Type B pancreatic cell (in vitro differentiated cells): ENCODE measurements around the gene VSTM4. TPM values are rescaled to one million over a fixed set of nuclear protein-coding genes. Genes with fewer than 3 reads are reported as not detected.

Experiments
- DNase-seq: peaks from one replicate; pipeline ENCODE4 v3.0.0; 2021; ENCODE audit warnings: mixed read lengths; ENCODE audit not compliant: unreplicated experiment; ENCODE audit errors: extremely low spot score
- H3K27ac Mint-ChIP-seq: 2 replicates; pipeline ENCODE4 v1.8.0; 2021; ENCODE audit warnings: mild to moderate bottlenecking, mixed read lengths
- H3K27me3 Mint-ChIP-seq: 2 replicates; pipeline ENCODE4 v1.8.0; 2021; ENCODE audit warnings: mixed read lengths
- H3K36me3 Mint-ChIP-seq: 2 replicates; pipeline ENCODE4 v1.8.0; 2021; ENCODE audit warnings: mixed read lengths
- H3K4me1 Mint-ChIP-seq: one replicate; pipeline ENCODE4 v1.8.0; 2021; ENCODE audit warnings: mixed read lengths; ENCODE audit not compliant: unreplicated experiment
- H3K4me3 Mint-ChIP-seq: 2 replicates; pipeline ENCODE4 v1.8.0; 2021; ENCODE audit warnings: mild to moderate bottlenecking, mixed read lengths
- H3K9me3 Mint-ChIP-seq: 2 replicates; pipeline ENCODE4 v1.8.0; 2021; ENCODE audit warnings: mixed read lengths
- total RNA-seq: library from RNA; stranded (reverse); gene quantifications from 2 replicates; pipeline ENCODE4 v1.2.1, GENCODE V29; 2021; ENCODE audit warnings: low replicate concordance
- TF ChIP-seq, protein P1 (sequence below): fragments of 200-600 bp; sonication (generic); conservative IDR thresholded peaks from 2 replicates; pipeline ENCODE4 v1.5.0; 2021; ENCODE audit warnings: antibody characterized with exemption, mild to moderate bottlenecking

VSTM4 gene
- total RNA-seq, 1 donor from 2014 or later = 2.6 TPM

DNA sequence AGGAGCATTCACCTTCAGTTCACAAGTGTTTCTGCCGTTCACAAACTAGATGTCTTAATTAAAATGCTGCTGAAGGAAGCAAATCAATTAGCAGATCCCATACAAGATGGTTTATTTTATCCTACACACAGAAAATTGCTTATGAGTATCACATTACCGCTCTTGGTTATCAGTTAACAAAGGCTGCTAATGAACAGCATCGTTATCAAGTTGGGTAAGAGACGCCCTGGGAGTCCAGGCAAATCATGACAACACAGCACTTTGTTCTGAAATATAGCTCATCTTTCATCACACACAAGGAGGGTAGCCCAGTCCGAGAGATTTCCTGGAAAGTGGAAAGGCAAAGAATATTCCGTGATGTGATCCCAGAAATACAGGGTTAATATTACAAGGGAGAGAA lies 39.3 kb upstream of the VSTM4 start:
- no peak overlapping the region for H3K27ac Mint-ChIP-seq

GRCh38 chr10:49153971-49154370 lies 38.6 kb upstream of the VSTM4 start:
- H3K27ac Mint-ChIP-seq = no peak overlapping the region
- no peak overlapping the region for H3K4me3 Mint-ChIP-seq
- DNase-seq = no peak
- H3K4me1 Mint-ChIP-seq = peaks cover 4% of the 10 kb centered on the region
- H3K9me3 Mint-ChIP-seq = no peaks in the 10 kb centered on the region
- TF ChIP-seq, protein P1, sequence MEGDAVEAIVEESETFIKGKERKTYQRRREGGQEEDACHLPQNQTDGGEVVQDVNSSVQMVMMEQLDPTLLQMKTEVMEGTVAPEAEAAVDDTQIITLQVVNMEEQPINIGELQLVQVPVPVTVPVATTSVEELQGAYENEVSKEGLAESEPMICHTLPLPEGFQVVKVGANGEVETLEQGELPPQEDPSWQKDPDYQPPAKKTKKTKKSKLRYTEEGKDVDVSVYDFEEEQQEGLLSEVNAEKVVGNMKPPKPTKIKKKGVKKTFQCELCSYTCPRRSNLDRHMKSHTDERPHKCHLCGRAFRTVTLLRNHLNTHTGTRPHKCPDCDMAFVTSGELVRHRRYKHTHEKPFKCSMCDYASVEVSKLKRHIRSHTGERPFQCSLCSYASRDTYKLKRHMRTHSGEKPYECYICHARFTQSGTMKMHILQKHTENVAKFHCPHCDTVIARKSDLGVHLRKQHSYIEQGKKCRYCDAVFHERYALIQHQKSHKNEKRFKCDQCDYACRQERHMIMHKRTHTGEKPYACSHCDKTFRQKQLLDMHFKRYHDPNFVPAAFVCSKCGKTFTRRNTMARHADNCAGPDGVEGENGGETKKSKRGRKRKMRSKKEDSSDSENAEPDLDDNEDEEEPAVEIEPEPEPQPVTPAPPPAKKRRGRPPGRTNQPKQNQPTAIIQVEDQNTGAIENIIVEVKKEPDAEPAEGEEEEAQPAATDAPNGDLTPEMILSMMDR = no peak
- no peaks in the 10 kb centered on the region for H3K36me3 Mint-ChIP-seq
- H3K27me3 Mint-ChIP-seq = peaks cover 64% of the 10 kb centered on the region

More for the DNA sequence above, 39.3 kb upstream of the VSTM4 start:
- Mint-ChIP-seq H3K27me3 (peaks cover 64% of the 10 kb centered on the region), H3K4me3 (no peak overlapping the region), H3K36me3 (no peaks in the 10 kb centered on the region), H3K4me1 (peaks cover 4% of the 10 kb centered on the region), H3K9me3 (no peaks in the 10 kb centered on the region)
- DNase-seq = no peak
- TF ChIP-seq, protein P1 = no peak

DNA sequence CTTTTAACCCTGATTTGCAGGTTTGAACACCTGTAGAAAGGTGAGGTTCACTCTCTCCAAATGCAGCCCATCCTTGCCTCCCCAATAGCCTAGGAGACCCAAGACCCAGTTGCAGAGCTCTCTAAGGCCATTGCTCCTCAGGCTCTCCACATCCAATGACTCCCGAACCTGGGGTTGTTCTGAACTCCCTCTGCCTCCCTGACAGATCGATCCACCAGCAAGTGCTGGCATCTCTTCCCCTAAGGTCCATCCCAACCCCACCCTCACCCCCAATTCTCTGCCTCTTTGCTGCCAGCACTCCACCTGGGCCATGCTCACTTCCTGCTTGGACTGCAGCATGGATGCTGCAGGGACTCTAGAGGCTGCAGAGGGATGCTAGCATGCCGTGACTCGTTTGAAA lies 37.8 kb upstream of the VSTM4 start:
- Mint-ChIP-seq H3K4me1 (peaks cover 4% of the 10 kb centered on the region), H3K4me3 (no peak overlapping the region), H3K27me3 (peaks cover 64% of the 10 kb centered on the region), H3K27ac (no peak overlapping the region), H3K9me3 (peaks cover 5% of the 10 kb centered on the region), H3K36me3 (no peaks in the 10 kb centered on the region)
- TF ChIP-seq, protein P1 = no peak
- no peak for DNase-seq

- Mint-ChIP-seq H3K4me1 (peaks cover 4% of the 10 kb centered on the region), H3K27me3 (peaks cover 63% of the 10 kb centered on the region), H3K4me3 (no peak overlapping the region), H3K36me3 (no peaks in the 10 kb centered on the region), H3K27ac (no peak overlapping the region), H3K9me3 (peaks cover 5% of the 10 kb centered on the region)
- TF ChIP-seq, protein P1 = no peak
- DNase-seq = no peak
These were observed 37.3 kb upstream of the VSTM4 start for GRCh38 chr10:49152663-49153062.

DNA sequence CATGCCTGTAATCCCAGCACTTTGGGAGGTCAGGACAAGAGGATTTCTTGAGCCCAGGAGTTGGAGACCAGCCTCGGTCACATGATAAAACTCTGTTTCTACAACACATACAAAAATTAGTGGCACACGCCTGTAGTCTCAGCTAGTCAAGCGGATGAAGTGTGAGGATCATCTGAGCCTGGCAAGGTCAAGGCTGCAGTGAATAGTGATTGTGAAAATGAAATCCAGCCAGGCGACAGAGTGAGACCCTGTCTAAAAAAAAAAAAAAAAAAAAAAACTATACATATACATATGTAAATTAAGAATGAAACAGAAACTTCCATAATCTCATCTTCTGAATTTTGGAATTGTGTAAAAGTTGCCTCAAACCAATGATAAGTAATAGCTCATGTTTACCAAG lies 36.7 kb upstream of the VSTM4 start:
- peaks cover 56% of the 10 kb centered on the region for H3K27me3 Mint-ChIP-seq
- no peak overlapping the region for H3K4me3 Mint-ChIP-seq
- DNase-seq = no peak
- H3K4me1 Mint-ChIP-seq = peaks cover 4% of the 10 kb centered on the region
- H3K27ac Mint-ChIP-seq = no peak overlapping the region
- peaks cover 5% of the 10 kb centered on the region for H3K9me3 Mint-ChIP-seq
- TF ChIP-seq, protein P1 = no peak
- H3K36me3 Mint-ChIP-seq = no peaks in the 10 kb centered on the region

GRCh38 chr10:49151481-49151880 lies 36.2 kb upstream of the VSTM4 start:
- Mint-ChIP-seq H3K4me3 (no peak overlapping the region), H3K27me3 (peaks cover 51% of the 10 kb centered on the region), H3K4me1 (peaks cover 4% of the 10 kb centered on the region), H3K27ac (no peak overlapping the region), H3K36me3 (no peaks in the 10 kb centered on the region), H3K9me3 (peaks cover 5% of the 10 kb centered on the region)
- no peak for DNase-seq
- TF ChIP-seq, protein P1 = no peak
